Lower leg skin (tissue), 3 donors: ENCODE data around the gene ITGA7.

Experiments
- CTCF ChIP-seq, 3 donors: fragments of 450-650 bp; IDR thresholded peaks; one replicate each; pipeline ENCODE4 v1.5.1; 2016; ENCODE audit warnings: antibody characterized with exemption in 3 of 3, mild to moderate bottlenecking in 3 of 3, moderate library complexity in 2 of 3
- POLR2A ChIP-seq, 2 donors: fragments of 450-650 bp; IDR thresholded peaks; one replicate each; pipeline ENCODE4 v1.6.1; 2016 to 2017; ENCODE audit warnings: antibody characterized with exemption in 2 of 2, mild to moderate bottlenecking in 1 of 2, moderate library complexity in 1 of 2

- TF ChIP-seq CTCF (IDR thresholded peaks at IDR 0.05): no peak
- TF ChIP-seq POLR2A (IDR thresholded peaks at IDR 0.05): no peak
These were observed 16.7 kb upstream of the ITGA7 start for GRCh38 chr12:55724226-55724939.
